Skeletal muscle tissue (tissue), 4 donors: Measurements from ENCODE around the gene EPHA8. TPM values are rescaled to one million over a fixed set of nuclear protein-coding genes. Genes with fewer than 3 reads are reported as not detected.

ENCODE experiments used
- H3K27ac ChIP-seq: one replicate; pipeline ENCODE4 v1.7.0; 2013; ENCODE audit warnings: mild to moderate bottlenecking, low read depth, low read length, inconsistent platforms
- H3K27me3 ChIP-seq, 3 donors: one replicate each; pipeline ENCODE4 v1.7.0; 2013; ENCODE audit warnings: low read length in 3 of 3; ENCODE audit not compliant: control insufficient read depth in 3 of 3, insufficient read depth in 3 of 3
- H3K36me3 ChIP-seq, 3 donors: one replicate each; pipeline ENCODE4 v1.7.0; 2013; ENCODE audit warnings: low read length in 3 of 3; ENCODE audit not compliant: control insufficient read depth in 3 of 3, insufficient read depth in 3 of 3
- H3K4me1 ChIP-seq, 3 donors: one replicate each; pipeline ENCODE4 v1.7.0; 2013; ENCODE audit warnings: low read length in 3 of 3, mild to moderate bottlenecking in 3 of 3; ENCODE audit not compliant: control insufficient read depth in 3 of 3, insufficient read depth in 3 of 3
- H3K4me3 ChIP-seq, 3 donors: one replicate each; pipeline ENCODE4 v1.7.0; 2013; ENCODE audit warnings: low read length in 3 of 3
- H3K9ac ChIP-seq, 3 donors: one replicate each; pipeline ENCODE4 v1.7.0; 2013; ENCODE audit warnings: low read length in 3 of 3, mild to moderate bottlenecking in 3 of 3, moderate library complexity in 2 of 3, low read depth in 1 of 3
- H3K9me3 ChIP-seq, 3 donors: one replicate each; pipeline ENCODE4 v1.7.0; 2013; ENCODE audit warnings: low read length in 3 of 3; ENCODE audit not compliant: control insufficient read depth in 3 of 3
- total RNA-seq: library from RNA; depleted of rRNA; stranded (reverse); fragments of >200 nt; gene quantifications from one replicate; pipeline ENCODE4 v1.2.3, GENCODE V29; 2014
- donor health status: Osteomylitis.

The EPHA8 gene
- total RNA-seq, result not detected

DNA sequence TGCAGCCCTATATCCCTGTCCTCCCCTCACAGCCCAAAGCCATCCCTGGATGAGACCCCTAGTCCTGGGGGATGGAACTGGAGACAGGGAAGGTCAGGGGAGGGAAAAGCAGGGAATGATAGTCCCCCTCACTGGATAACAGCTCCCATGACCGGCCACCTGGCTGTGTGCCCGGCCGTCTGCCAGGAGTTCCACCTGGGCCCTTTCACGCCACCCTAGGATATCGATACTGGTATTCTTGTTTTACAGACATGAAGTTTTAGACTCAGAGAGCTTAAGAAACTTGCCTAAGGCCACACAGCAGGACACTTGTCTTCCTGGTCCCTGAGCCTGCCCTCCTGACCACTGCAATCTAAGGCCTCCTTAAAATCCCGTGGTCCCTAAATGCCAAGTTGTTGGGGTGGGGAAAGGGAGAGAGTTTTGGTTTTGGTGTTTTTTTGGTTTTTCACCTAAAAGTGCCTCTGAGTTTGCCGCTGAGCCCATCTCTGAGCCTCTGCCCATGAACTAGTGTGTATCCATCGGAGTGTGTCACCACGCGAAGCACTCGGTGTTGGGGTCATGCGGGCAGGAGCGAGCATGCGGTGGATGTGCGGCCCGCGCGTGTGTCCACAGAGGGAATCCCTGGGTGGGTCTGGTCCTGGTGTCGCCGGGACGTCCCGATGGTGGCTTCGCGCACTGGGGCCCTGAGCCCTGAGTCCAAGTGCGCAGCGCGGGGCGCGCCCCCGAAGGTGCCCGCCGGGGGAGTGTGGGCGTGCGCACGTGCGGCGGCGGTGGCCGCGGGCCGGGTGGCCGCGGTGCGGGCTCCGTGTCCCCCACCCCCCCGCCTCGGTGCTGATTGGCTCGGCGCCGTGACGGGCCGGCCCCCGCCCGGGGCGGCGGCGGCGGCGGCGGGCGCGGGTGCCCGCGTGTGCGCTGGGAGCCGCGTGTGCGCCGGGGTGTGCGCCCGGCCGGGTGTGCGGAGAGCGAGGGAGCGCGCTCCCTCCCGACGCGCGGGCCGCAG lies at the start of gene EPHA8:
Gene EPHA8 (plus strand): TSS at position 906 of the 1,000 bp plus-strand sequence. CDS start 147 bp downstream, outside the sequence.
- Histone ChIP-seq H3K27ac (no peak within 1 kb of the TSS), H3K9ac (no peak within 1 kb of the TSS), H3K9me3 (no peaks in the 10 kb centered on the region), H3K27me3 (peaks cover 60 to 72% (median 71%) of the 10 kb centered on the region in 3 donors), H3K4me1 (peaks cover 0 to 2% (median 0%) of the 10 kb centered on the region in 3 donors), H3K36me3 (no peaks in the 10 kb centered on the region), H3K4me3 (peak within 1 kb of the TSS in 1 of 3 donors; percentile 13)

- H3K27ac ChIP-seq, result no peak overlapping the region
- H3K27me3 ChIP-seq, result no peaks in the 10 kb centered on the region
- H3K9ac ChIP-seq, result no peak overlapping the region
- H3K4me1 ChIP-seq, result no peaks in the 10 kb centered on the region
- H3K4me3 ChIP-seq, result no peak overlapping the region
- peaks cover 80 to 93% (median 90%) of the 10 kb centered on the region in 3 donors for H3K36me3 ChIP-seq
- H3K9me3 ChIP-seq, result no peaks in the 10 kb centered on the region
Measured at GRCh38 chr1:22516906-22517571, 46.2 kb upstream of the EPHA8 start.

GRCh38 chr1:22517956-22518355 lies 45.3 kb upstream of the EPHA8 start:
- peaks cover 76 to 89% (median 87%) of the 10 kb centered on the region in 3 donors for H3K36me3 ChIP-seq
- no peak overlapping the region for H3K4me3 ChIP-seq
- no peak overlapping the region for H3K9ac ChIP-seq
- no peak overlapping the region for H3K27ac ChIP-seq
- H3K27me3 ChIP-seq, result no peaks in the 10 kb centered on the region
- H3K4me1 ChIP-seq, result no peaks in the 10 kb centered on the region
- no peaks in the 10 kb centered on the region for H3K9me3 ChIP-seq

DNA sequence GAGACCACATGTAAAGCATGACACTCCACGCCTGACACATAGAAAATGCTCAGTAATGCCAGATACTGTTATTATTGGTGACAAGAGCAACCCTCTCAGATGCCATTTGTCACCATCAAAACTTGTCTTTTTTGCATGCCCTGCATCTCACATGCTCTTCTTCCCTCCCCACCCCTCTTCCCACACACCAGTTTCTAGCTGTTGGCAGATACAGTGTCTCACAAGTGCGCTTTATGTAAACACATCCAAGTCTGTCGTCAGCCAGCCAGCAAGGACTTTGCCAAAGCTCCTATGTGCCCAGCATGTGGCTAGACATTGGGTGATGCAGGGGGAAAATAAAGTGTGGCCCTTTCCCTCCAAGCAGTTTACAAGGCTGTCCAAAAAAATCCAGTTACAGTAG lies 44.9 kb upstream of the EPHA8 start:
- Histone ChIP-seq H3K9ac (no peak overlapping the region), H3K4me1 (no peaks in the 10 kb centered on the region), H3K4me3 (no peak overlapping the region), H3K9me3 (no peaks in the 10 kb centered on the region), H3K36me3 (peaks cover 77 to 89% (median 88%) of the 10 kb centered on the region in 3 donors), H3K27ac (no peak overlapping the region), H3K27me3 (no peaks in the 10 kb centered on the region)

DNA sequence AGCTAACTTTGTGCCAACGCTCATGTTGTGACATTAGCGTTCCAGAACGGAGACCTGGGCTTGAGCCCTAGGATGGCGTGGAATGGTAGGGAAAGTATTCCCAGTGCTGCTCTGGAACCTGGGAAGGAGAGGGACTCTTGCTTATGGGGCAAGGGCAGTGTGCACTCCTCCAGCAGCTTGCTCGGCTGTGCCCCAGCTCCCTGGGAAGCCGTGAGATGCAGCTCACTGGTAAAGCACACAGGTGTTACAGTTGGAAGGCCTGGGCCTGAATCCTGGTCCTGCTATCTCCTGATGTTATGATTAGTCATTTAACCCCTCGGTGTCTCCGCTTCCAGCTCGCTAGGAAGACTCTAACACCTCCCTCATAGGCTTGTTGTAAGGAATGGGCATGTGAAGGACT lies 42.4 kb upstream of the EPHA8 start:
- no peak overlapping the region for H3K9ac ChIP-seq
- H3K36me3 ChIP-seq, result peaks cover 79 to 92% (median 84%) of the 10 kb centered on the region in 3 donors

DNA sequence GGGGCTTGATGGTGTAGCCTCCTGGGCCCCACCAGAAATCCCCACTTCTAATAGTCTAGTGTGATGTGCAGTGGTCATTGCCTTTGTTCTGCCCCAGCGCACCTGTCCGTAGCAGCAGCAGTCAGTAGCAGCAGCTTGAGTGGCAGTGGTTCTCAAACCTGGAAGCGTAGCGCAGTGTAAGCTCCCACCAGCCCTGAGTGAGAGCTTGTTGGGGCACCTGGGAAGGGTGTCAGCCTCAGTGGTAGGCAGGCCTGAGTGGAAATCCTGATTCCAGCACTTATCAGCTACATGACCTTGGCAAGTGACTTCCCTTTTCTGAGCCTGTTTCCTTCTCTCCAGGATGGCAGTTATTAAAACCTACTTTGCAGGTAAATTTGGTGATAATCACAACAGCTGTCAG lies 41.6 kb upstream of the EPHA8 start:
- Histone ChIP-seq H3K36me3 (peaks cover 79 to 92% (median 87%) of the 10 kb centered on the region in 3 donors), H3K9ac (no peak overlapping the region), H3K4me3 (no peak overlapping the region), H3K4me1 (no peaks in the 10 kb centered on the region), H3K27ac (no peak overlapping the region), H3K9me3 (no peaks in the 10 kb centered on the region), H3K27me3 (no peaks in the 10 kb centered on the region)

More for the DNA sequence above, 42.4 kb upstream of the EPHA8 start:
- Histone ChIP-seq H3K4me1 (no peaks in the 10 kb centered on the region), H3K4me3 (no peak overlapping the region), H3K27me3 (no peaks in the 10 kb centered on the region), H3K9me3 (no peaks in the 10 kb centered on the region), H3K27ac (no peak overlapping the region)

DNA sequence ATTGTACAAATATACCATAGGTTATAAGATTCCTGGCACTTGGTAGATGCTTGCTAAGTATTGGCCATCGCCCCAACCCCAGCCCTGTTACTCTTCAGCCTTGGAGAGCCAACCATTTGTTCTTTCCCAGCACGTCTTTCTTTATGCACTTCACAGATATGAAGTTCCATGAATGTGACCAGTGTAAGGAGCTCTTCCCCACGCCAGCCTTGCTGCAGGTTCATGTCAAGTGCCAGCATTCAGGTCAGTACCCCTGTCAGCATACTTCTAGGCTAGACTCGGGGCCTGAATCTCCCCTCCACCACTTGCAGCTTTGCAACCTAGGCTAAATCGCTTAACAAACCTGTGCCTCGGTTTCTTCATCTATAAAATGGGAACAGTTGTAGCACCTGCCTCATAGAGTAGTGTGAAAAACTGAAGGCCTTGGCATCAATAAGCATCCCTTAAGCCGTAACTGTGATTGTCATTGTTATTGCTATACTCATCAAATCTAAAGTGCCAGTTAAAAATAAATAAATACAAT lies 41.0 kb upstream of the EPHA8 start:
- no peaks in the 10 kb centered on the region for H3K27me3 ChIP-seq
- no peak overlapping the region for H3K27ac ChIP-seq
- no peak overlapping the region for H3K9ac ChIP-seq
- no peak overlapping the region for H3K4me3 ChIP-seq
- H3K9me3 ChIP-seq, result no peaks in the 10 kb centered on the region
- peaks cover 79 to 91% (median 86%) of the 10 kb centered on the region in 3 donors for H3K36me3 ChIP-seq
- no peaks in the 10 kb centered on the region for H3K4me1 ChIP-seq

- Histone ChIP-seq H3K4me1 (no peaks in the 10 kb centered on the region), H3K9ac (no peak overlapping the region), H3K27me3 (no peaks in the 10 kb centered on the region), H3K9me3 (no peaks in the 10 kb centered on the region), H3K4me3 (no peak overlapping the region), H3K27ac (no peak overlapping the region), H3K36me3 (peaks cover 71 to 78% (median 77%) of the 10 kb centered on the region in 3 donors)
Measured at GRCh38 chr1:22524481-22524880, 38.8 kb upstream of the EPHA8 start.

DNA sequence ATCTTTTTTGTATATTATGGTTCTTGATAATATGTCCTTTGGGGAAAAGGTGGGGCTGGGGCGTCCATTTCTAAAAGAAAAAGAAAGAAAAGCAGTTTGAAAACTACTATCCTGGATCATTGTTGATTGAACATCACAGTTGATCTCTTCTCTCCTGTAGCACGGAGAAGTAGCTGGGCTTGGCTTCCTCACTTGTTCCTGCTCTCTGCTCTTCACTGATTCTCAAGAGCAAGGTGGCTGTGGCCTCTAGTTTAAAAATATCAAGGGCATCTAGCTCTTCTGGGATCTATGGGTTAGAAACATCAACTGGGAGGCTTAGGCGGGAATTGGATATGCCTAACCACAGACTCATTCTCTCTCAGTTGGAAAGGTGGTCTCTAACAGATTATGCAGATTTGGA lies 38.1 kb upstream of the EPHA8 start:
- Histone ChIP-seq H3K4me1 (peaks cover 0 to 4% (median 0%) of the 10 kb centered on the region in 3 donors), H3K9me3 (no peaks in the 10 kb centered on the region), H3K36me3 (peaks cover 64 to 72% (median 72%) of the 10 kb centered on the region in 3 donors), H3K9ac (no peak overlapping the region), H3K4me3 (no peak overlapping the region), H3K27me3 (no peaks in the 10 kb centered on the region), H3K27ac (no peak overlapping the region)
